Kidney (tissue), 14 donors: Measurements from ENCODE around the gene BOD1. TPM values are rescaled to one million over a fixed set of nuclear protein-coding genes. Genes with fewer than 3 reads are reported as not detected.
A peak's percentile ranks its signal among the peaks of the same experiment; 100 is the strongest.

ENCODE experiments used
- DNase-seq, 5 donors: peaks; one replicate each; pipeline ENCODE4 v3.0.0-alpha.2; 2013 to 2020
- FAIRE-seq: peaks from 2 replicates; lab custom pipeline; 2012; peaks lifted over from hg19 to GRCh38; lab: Jason Lieb, UNC
- H3K27ac ChIP-seq, 2 donors: one replicate each; pipeline ENCODE4 v1.7.0; 2013; ENCODE audit warnings: low read depth in 2 of 2, low read length in 2 of 2, inconsistent platforms in 1 of 2
- H3K27me3 ChIP-seq: one replicate; pipeline ENCODE4 v1.7.1; 2013; ENCODE audit warnings: low read length, inconsistent platforms; ENCODE audit not compliant: control insufficient read depth, insufficient read depth
- H3K36me3 ChIP-seq, 3 donors: one replicate each; pipeline versions ENCODE4 v1.7.0 to v1.7.1; 2013; ENCODE audit warnings: low read length in 3 of 3, control low read depth in 1 of 3, inconsistent platforms in 1 of 3; ENCODE audit not compliant: insufficient read depth in 3 of 3, control insufficient read depth in 2 of 3
- H3K4me1 ChIP-seq, 3 donors: one replicate each; pipeline versions ENCODE4 v1.7.0 to v1.7.1; 2013; ENCODE audit warnings: low read length in 3 of 3, inconsistent platforms in 1 of 3, low read depth in 1 of 3; ENCODE audit not compliant: control insufficient read depth in 2 of 3, insufficient read depth in 2 of 3
- H3K4me3 ChIP-seq, 3 donors: one replicate each; pipeline versions ENCODE4 v1.7.0 to v1.8.1; 2013; ENCODE audit warnings: low read length in 3 of 3, control low read depth in 1 of 3, inconsistent platforms in 1 of 3
- H3K9ac ChIP-seq, 3 donors: one replicate each; pipeline versions ENCODE4 v1.7.0 to v1.7.1; 2013; ENCODE audit warnings: low read length in 3 of 3, control low read depth in 1 of 3, inconsistent platforms in 1 of 3
- H3K9me3 ChIP-seq, 3 donors: one replicate each; pipeline versions ENCODE4 v1.7.0 to v1.7.1; 2013; ENCODE audit warnings: low read length in 3 of 3, control low read depth in 1 of 3, inconsistent platforms in 1 of 3; ENCODE audit not compliant: control insufficient read depth in 2 of 3, insufficient read depth in 1 of 3
- CTCF ChIP-seq: IDR thresholded peaks from 3 replicates; pipeline ENCODE4 v1.5.1; 2012; ENCODE audit warnings: mild to moderate bottlenecking, moderate library complexity, borderline replicate concordance; ENCODE audit not compliant: insufficient read depth; ENCODE audit errors: extremely low read depth
- intact Hi-C: fragments of 100-400 bp; cut with DNase I; formaldehyde crosslinking; loops from one replicate; pipeline ENCODE4 v1.11.1; 2022
- polyA plus RNA-seq: library from polyadenylated mRNA; stranded (reverse); fragments of 350-450 nt; fragmentation: Illumina TruSeq; extraction: RNeasy Lipid Tissue Mini Kit (QIAGEN cat#74804); gene quantifications from one replicate; pipeline ENCODE4 v1.2.3, GENCODE V29; 2014; ENCODE audit warnings: low read depth, low replicate concordance; ENCODE audit not compliant: insufficient read depth
- total RNA-seq: library from RNA; stranded (reverse); fragmentation: NEBNext Ultra II Directional; extraction: Animal tissue kit (Norgen Biotek cat#: 25700); gene quantifications from one replicate; pipeline ENCODE4 v1.2.1, GENCODE V29; 2021
- donor health status: control.
- donor health status: control.
- donor health status: control.
- donor health status: control.
- donor health status: control.
- donor health status: DM: yes; HTN: yes; CAD: no.
- donor health status: Normal renal cell carcinoma (clear cell type).

BOD1 gene
- total and polyA plus RNA-seq, 2 donors from 2014 or later: 32.5 to 43.6 TPM

- Histone ChIP-seq H3K4me3 (no peak overlapping the region), H3K9ac (no peak overlapping the region), H3K36me3 (no peaks in the 10 kb centered on the region), H3K4me1 (peaks cover 5 to 18% (median 7%) of the 10 kb centered on the region in 3 donors), H3K27ac (peak overlapping the region; percentile 56 to 76), H3K27me3 (no peaks in the 10 kb centered on the region), H3K9me3 (no peaks in the 10 kb centered on the region)
- DNase-seq: peak in 1 of 5 donors; percentile 6
- intact Hi-C loops: no loop called here
- TF ChIP-seq CTCF: no peak
- FAIRE-seq: no peak
Observed at GRCh38 chr5:173646692-173647091, 30.2 kb upstream of the BOD1 start.

GRCh38 chr5:173645890-173646574, 29.6 kb upstream of the BOD1 start:
- H3K9me3 ChIP-seq: no peaks in the 10 kb centered on the region
- FAIRE-seq: no peak
- peak overlapping the region; percentile 76 to 79 for H3K27ac ChIP-seq
- no peak overlapping the region for H3K9ac ChIP-seq
- peaks cover 5 to 18% (median 7%) of the 10 kb centered on the region in 3 donors for H3K4me1 ChIP-seq
- H3K36me3 ChIP-seq: no peaks in the 10 kb centered on the region
- TF ChIP-seq CTCF: no peak
- H3K4me3 ChIP-seq: no peak overlapping the region
- peak; percentile 47 to 79 (median 67) for DNase-seq
- no peaks in the 10 kb centered on the region for H3K27me3 ChIP-seq
- intact Hi-C loops: no loop called here

- DNase-seq (peak in 4 of 5 donors; percentile 43 to 85 (median 76)), FAIRE-seq (no peak)
- no peak overlapping the region for H3K4me3 ChIP-seq
- H3K4me1 ChIP-seq: peaks cover 5 to 18% (median 10%) of the 10 kb centered on the region in 3 donors
- H3K9me3 ChIP-seq: no peaks in the 10 kb centered on the region
- intact Hi-C loops: no loop called here
- peak overlapping the region; percentile 76 to 79 for H3K27ac ChIP-seq
- H3K36me3 ChIP-seq: no peaks in the 10 kb centered on the region
- no peak for TF ChIP-seq CTCF
- H3K9ac ChIP-seq: no peak overlapping the region
- no peaks in the 10 kb centered on the region for H3K27me3 ChIP-seq
Observed at GRCh38 chr5:173645437-173645807, 29.0 kb upstream of the BOD1 start.
